ENCODE results near the gene PRKCI.

Gene PRKCI

GRCh38 chr3:170301405-170301804 is 79.2 kb downstream of the PRKCI start:
- POLR2A ChIA-PET, result interaction anchor here (0.6 kb wide), 1 partner anchor 24 kb away, joined by 4 read pairs; no protein-coding TSS in a partner anchor
- H3K4me3 ChIP-seq (ENCODE audit: low read depth, low read length), result no peak overlapping the region
- no peak overlapping the region for H3K27ac ChIP-seq (ENCODE audit: extremely low read depth, low read depth, low read length)
- CTCF ChIA-PET, result no interaction called here
- H3K4me1 ChIP-seq (ENCODE audit: control insufficient read depth, insufficient read depth, low read length), result no peaks in the 10 kb centered on the region
- peaks cover 8 to 41% of the 10 kb centered on the region in 2 experiments; a peak in 2 of 3 replicates for H3K36me3 ChIP-seq (ENCODE audit: control insufficient read depth in 2 of 2, insufficient read depth in 1 of 2, low read length in 2 of 2)
- no peaks in the 10 kb centered on the region for H3K9me3 ChIP-seq (ENCODE audit: control insufficient read depth, insufficient read depth, low read depth, low read length)
- TF ChIP-seq ZNF19 (tag by site-specific recombination; IDR thresholded peaks at IDR 0.05; ENCODE audit: low read depth) (no peak), ZBTB17 (tag by site-specific recombination; IDR thresholded peaks at IDR 0.05) (0 out of 2 replicates have a peak, but pooled peaks have one; percentile 12)

- no peak overlapping the region for H3K27ac ChIP-seq (ENCODE audit: extremely low read depth, low read depth, low read length)
- ChIA-PET CTCF (interaction anchor here (0.7 kb wide), 2 partner anchors 58 to 926 kb away, joined by 3 read pairs; no protein-coding TSS in a partner anchor), POLR2A (no interaction called here)
- TF ChIP-seq WT1 (tag by site-specific recombination; IDR thresholded peaks at IDR 0.05) (no peak), ZNF223 (tag by site-specific recombination; IDR thresholded peaks at IDR 0.05) (no peak), ATF2 (tag by site-specific recombination; IDR thresholded peaks at IDR 0.05; ENCODE audit: low read depth) (no peak), ZNF121 (tag by site-specific recombination; IDR thresholded peaks at IDR 0.05) (no peak), ZNF2 (tag by site-specific recombination; IDR thresholded peaks at IDR 0.05) (no peak), ZNF341 (tag by site-specific recombination; IDR thresholded peaks at IDR 0.05; ENCODE audit: low read depth) (no peak), ZNF501 (tag by site-specific recombination; IDR thresholded peaks at IDR 0.05) (no peak)
- no peak overlapping the region for H3K4me3 ChIP-seq (ENCODE audit: low read depth, low read length)
- H3K4me1 ChIP-seq (ENCODE audit: control insufficient read depth, insufficient read depth, low read length), result no peaks in the 10 kb centered on the region
- H3K9me3 ChIP-seq (ENCODE audit: control insufficient read depth, insufficient read depth, low read depth, low read length), result no peaks in the 10 kb centered on the region
- H3K36me3 ChIP-seq (ENCODE audit: control insufficient read depth in 2 of 2, insufficient read depth in 1 of 2, low read length in 2 of 2), result peaks cover 8 to 37% of the 10 kb centered on the region in 2 experiments; a peak in 2 of 3 replicates
Observed at GRCh38 chr3:170302008-170302407, 79.8 kb downstream of the PRKCI start.

GRCh38 chr3:170306015-170306414 is 83.8 kb downstream of the PRKCI start:
- Histone ChIP-seq H3K4me1 (ENCODE audit: control insufficient read depth, insufficient read depth, low read length) (no peaks in the 10 kb centered on the region), H3K9me3 (ENCODE audit: control insufficient read depth, insufficient read depth, low read depth, low read length) (no peaks in the 10 kb centered on the region), H3K27ac (ENCODE audit: extremely low read depth, low read depth, low read length) (no peak overlapping the region), H3K36me3 (ENCODE audit: control insufficient read depth in 2 of 2, insufficient read depth in 1 of 2, low read length in 2 of 2) (peaks cover 3 to 14% of the 10 kb centered on the region in 2 experiments; a peak in 2 of 3 replicates), H3K4me3 (ENCODE audit: low read depth, low read length) (no peak overlapping the region)
- ChIA-PET CTCF (interaction anchor here (0.6 kb wide), 1 partner anchor 115 kb away, joined by 3 read pairs; no protein-coding TSS in a partner anchor), POLR2A (no interaction called here)
- TF ChIP-seq ZNF121 (tag by site-specific recombination; IDR thresholded peaks at IDR 0.05), result 0 out of 2 replicates have a peak, but pooled peaks have one; percentile 14
- TF ChIP-seq ZNF311 (tag by site-specific recombination; IDR thresholded peaks at IDR 0.05; ENCODE audit: borderline replicate concordance), result no peak

- peaks cover 0 to 3% of the 10 kb centered on the region in 2 experiments; a peak in 1 of 3 replicates for H3K36me3 ChIP-seq (ENCODE audit: control insufficient read depth in 2 of 2, insufficient read depth in 1 of 2, low read length in 2 of 2)
- H3K4me1 ChIP-seq (ENCODE audit: control insufficient read depth, insufficient read depth, low read length), result no peaks in the 10 kb centered on the region
- ChIA-PET POLR2A (interaction anchor here (0.6 kb wide), 1 partner anchor 126 kb away, joined by 3 read pairs; the partner anchor contains the start of gene PHC3), CTCF (interaction anchor here (0.7 to 0.8 kb wide), 2 partner anchors 31 to 229 kb away, joined by 3 read pairs; no protein-coding TSS in a partner anchor)
- no peak overlapping the region for H3K27ac ChIP-seq (ENCODE audit: extremely low read depth, low read depth, low read length)
- H3K4me3 ChIP-seq (ENCODE audit: low read depth, low read length), result no peak overlapping the region
- no peaks in the 10 kb centered on the region for H3K9me3 ChIP-seq (ENCODE audit: control insufficient read depth, insufficient read depth, low read depth, low read length)
- TF ChIP-seq ZNF280D (tag by site-specific recombination; IDR thresholded peaks at IDR 0.05) (no peak), KLF17 (tag by site-specific recombination; IDR thresholded peaks at IDR 0.05) (peak; percentile 63; the same call in 1 of the 2 replicates), ZNF221 (tag by site-specific recombination; IDR thresholded peaks at IDR 0.05; ENCODE audit: borderline replicate concordance) (no peak), ZNF692 (tag by site-specific recombination; IDR thresholded peaks at IDR 0.05) (no peak), HIC1 (tag by site-specific recombination; IDR thresholded peaks at IDR 0.05) (peak; percentile 67), ZNF521 (tag by site-specific recombination; IDR thresholded peaks at IDR 0.05) (no peak)
Observed at GRCh38 chr3:170307671-170308405, 85.6 kb downstream of the PRKCI start.

All from HEK293 (cell line).